HepG2 (cell line): ENCODE results near the gene BCAS3. TPM values are rescaled to one million over a fixed set of nuclear protein-coding genes. Genes with fewer than 3 reads are reported as not detected.

Experiments used
- GFI1 ChIP-seq: sonication (generic); formaldehyde crosslinking; IDR thresholded peaks from 2 replicates; pipeline ENCODE4 v1.5.0; 2020; ENCODE audit warnings: missing genetic modification reagents, mild to moderate bottlenecking, borderline replicate concordance
- NFRKB ChIP-seq: fragments of 450-650 bp; IDR thresholded peaks from 2 replicates; pipeline ENCODE4 v1.6.1; 2017
- ONECUT2 ChIP-seq: sonication (generic); formaldehyde crosslinking; IDR thresholded peaks from 2 replicates; pipeline ENCODE4 v1.4.0; 2020; ENCODE audit warnings: missing genetic modification reagents
- PITX1 ChIP-seq: sonication (generic); formaldehyde crosslinking; IDR thresholded peaks from 2 replicates; pipeline ENCODE4 v1.5.1; 2020; ENCODE audit warnings: mild to moderate bottlenecking, missing genetic modification reagents
- POLR2AphosphoS2 ChIP-seq: IDR thresholded peaks from 2 replicates; pipeline ENCODE4 v1.6.1; 2011; ENCODE audit warnings: low read depth, low read length, improper control_type of control experiment
- RCOR2 ChIP-seq: IDR thresholded peaks from 2 replicates; pipeline ENCODE4 v1.6.1; 2016; ENCODE audit warnings: missing biosample characterization, missing genetic modification reagents
- SATB2 ChIP-seq: sonication (generic); formaldehyde crosslinking; IDR thresholded peaks from 2 replicates; pipeline ENCODE4 v1.5.0; 2020; ENCODE audit warnings: missing genetic modification reagents
- SNAPC5 ChIP-seq: sonication (generic); formaldehyde crosslinking; IDR thresholded peaks from 2 replicates; pipeline ENCODE4 v1.8.1; 2023; ENCODE audit warnings: mild to moderate bottlenecking, missing genetic modification reagents, borderline replicate concordance
- TGIF2 ChIP-seq: IDR thresholded peaks from 2 replicates; pipeline ENCODE4 v1.6.1; 2016; ENCODE audit warnings: control low read depth, missing compliant biosample characterization
- YEATS2 ChIP-seq: sonication (generic); formaldehyde crosslinking; IDR thresholded peaks from 2 replicates; pipeline ENCODE4 v1.4.0; 2020; ENCODE audit warnings: missing genetic modification reagents, borderline replicate concordance
- ZBTB43 ChIP-seq: sonication (generic); formaldehyde crosslinking; conservative IDR thresholded peaks from 2 replicates; pipeline ENCODE4 v1.4.0; 2020; ENCODE audit warnings: missing genetic modification reagents
- ZNF232 ChIP-seq: sonication (generic); formaldehyde crosslinking; IDR thresholded peaks from 2 replicates; pipeline ENCODE4 v1.4.0; 2020; ENCODE audit warnings: missing genetic modification reagents, borderline replicate concordance
- ZNF317 ChIP-seq: sonication (generic); formaldehyde crosslinking; IDR thresholded peaks from 2 replicates; pipeline ENCODE4 v1.5.0; 2020; ENCODE audit warnings: mild to moderate bottlenecking, missing genetic modification reagents
- ZNF431 ChIP-seq: sonication (generic); formaldehyde crosslinking; IDR thresholded peaks from 2 replicates; pipeline ENCODE4 v1.9.0; 2022; ENCODE audit warnings: missing genetic modification reagents, low read depth, mild to moderate bottlenecking, borderline replicate concordance
- ZNF773 ChIP-seq: sonication (generic); formaldehyde crosslinking; IDR thresholded peaks from 2 replicates; pipeline ENCODE4 v1.4.0; 2020; ENCODE audit warnings: missing genetic modification reagents, borderline replicate concordance
- polyA plus RNA-seq, 8 experiments: library from polyadenylated mRNA; depleted of rRNA in 3 of 8; stranded (reverse) in 7 of 8; unstranded in 1 of 8; fragments of >200 nt; fragmentation: Illumina TruSeq in 4 of 8; extraction: Trizol in 4 of 8; gene quantifications; 2 replicates each; pipeline versions ENCODE4 v1.2.1 to v1.2.3, GENCODE V29; 2011 to 2016; ENCODE audit warnings: low read depth in 4 of 8, missing spikeins in 1 of 8, mixed read lengths in 1 of 8; ENCODE audit not compliant: insufficient read depth in 1 of 8
- total RNA-seq, 5 experiments: library from RNA; depleted of rRNA; stranded (reverse); fragments of >200 nt; fragmentation: Illumina TruSeq; extraction: Trizol; gene quantifications; 2 replicates each; pipeline ENCODE4 v1.2.3, GENCODE V29; 2016; ENCODE audit warnings: low read depth in 1 of 5
- TF ChIP-seq, protein P1 (sequence below): sonication (generic); formaldehyde crosslinking; conservative IDR thresholded peaks from 2 replicates; pipeline ENCODE4 v1.8.0; 2022; ENCODE audit warnings: mild to moderate bottlenecking, moderate library complexity, missing genetic modification reagents
- TF ChIP-seq, protein P2 (sequence below): sonication (generic); formaldehyde crosslinking; IDR thresholded peaks from 2 replicates; pipeline ENCODE4 v1.4.0; 2020; ENCODE audit warnings: missing genetic modification reagents
- TF ChIP-seq, protein P3 (sequence below): sonication (generic); formaldehyde crosslinking; IDR thresholded peaks from 2 replicates; pipeline ENCODE4 v1.4.0; 2020; ENCODE audit warnings: missing genetic modification reagents
- TF ChIP-seq, protein P4 (sequence below): IDR thresholded peaks from 2 replicates; pipeline ENCODE4 v1.6.1; 2016; ENCODE audit warnings: low read depth, borderline replicate concordance

Gene BCAS3
- total and polyA plus RNA-seq, 2 of the 13 experiments (the other 11 are each of a cell fraction or from before 2014, with no cell fraction given), result 10.7 to 11.2 TPM

DNA sequence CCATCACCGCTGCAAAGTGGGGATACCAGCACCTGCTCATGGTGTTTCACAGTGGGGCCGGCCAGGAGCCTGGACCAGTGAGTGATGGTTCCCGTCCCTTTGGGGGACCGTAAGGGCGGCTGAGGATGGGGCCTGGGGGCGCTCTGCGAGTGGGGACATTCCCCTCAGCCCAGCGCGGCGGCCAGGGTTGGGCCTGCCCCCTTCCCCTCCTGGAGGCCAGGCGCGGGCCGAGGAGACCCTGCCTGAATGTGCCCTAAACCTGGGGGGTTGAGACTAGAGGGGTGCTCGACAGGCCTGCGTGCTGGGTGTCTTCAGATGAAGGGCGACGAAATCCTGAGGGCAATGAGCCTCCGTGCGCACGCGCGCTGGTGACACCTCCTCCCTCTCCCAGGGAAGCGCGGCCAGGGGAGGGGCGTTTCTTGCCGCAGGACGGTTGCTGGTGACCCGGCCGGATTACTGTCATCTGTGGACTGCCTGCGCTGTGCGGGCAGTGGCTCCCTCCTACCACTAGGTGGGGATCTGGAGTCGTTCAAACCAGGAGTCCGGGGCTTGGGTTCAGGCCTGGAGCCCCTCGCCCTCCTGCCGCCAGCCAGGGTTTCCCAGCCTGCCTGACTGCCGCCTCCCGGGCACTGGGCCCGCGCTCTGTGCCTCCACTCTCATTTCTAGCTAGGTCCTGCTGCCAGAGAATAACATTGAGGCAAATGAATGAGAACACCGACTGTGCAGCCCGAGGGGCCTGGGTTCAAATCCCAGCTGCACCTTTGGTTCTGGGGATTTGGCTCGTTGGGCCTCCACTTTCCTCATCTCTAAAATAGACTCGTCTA lies 739.1 kb downstream of the BCAS3 start (continued):
- TF ChIP-seq, protein P1, sequence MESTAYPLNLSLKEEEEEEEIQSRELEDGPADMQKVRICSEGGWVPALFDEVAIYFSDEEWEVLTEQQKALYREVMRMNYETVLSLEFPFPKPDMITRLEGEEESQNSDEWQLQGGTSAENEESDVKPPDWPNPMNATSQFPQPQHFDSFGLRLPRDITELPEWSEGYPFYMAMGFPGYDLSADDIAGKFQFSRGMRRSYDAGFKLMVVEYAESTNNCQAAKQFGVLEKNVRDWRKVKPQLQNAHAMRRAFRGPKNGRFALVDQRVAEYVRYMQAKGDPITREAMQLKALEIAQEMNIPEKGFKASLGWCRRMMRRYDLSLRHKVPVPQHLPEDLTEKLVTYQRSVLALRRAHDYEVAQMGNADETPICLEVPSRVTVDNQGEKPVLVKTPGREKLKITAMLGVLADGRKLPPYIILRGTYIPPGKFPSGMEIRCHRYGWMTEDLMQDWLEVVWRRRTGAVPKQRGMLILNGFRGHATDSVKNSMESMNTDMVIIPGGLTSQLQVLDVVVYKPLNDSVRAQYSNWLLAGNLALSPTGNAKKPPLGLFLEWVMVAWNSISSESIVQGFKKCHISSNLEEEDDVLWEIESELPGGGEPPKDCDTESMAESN (CRISPR knock-in tag), result 0 out of 2 replicates have a peak, but pooled peaks have one; percentile 32
- TF ChIP-seq, protein P2, sequence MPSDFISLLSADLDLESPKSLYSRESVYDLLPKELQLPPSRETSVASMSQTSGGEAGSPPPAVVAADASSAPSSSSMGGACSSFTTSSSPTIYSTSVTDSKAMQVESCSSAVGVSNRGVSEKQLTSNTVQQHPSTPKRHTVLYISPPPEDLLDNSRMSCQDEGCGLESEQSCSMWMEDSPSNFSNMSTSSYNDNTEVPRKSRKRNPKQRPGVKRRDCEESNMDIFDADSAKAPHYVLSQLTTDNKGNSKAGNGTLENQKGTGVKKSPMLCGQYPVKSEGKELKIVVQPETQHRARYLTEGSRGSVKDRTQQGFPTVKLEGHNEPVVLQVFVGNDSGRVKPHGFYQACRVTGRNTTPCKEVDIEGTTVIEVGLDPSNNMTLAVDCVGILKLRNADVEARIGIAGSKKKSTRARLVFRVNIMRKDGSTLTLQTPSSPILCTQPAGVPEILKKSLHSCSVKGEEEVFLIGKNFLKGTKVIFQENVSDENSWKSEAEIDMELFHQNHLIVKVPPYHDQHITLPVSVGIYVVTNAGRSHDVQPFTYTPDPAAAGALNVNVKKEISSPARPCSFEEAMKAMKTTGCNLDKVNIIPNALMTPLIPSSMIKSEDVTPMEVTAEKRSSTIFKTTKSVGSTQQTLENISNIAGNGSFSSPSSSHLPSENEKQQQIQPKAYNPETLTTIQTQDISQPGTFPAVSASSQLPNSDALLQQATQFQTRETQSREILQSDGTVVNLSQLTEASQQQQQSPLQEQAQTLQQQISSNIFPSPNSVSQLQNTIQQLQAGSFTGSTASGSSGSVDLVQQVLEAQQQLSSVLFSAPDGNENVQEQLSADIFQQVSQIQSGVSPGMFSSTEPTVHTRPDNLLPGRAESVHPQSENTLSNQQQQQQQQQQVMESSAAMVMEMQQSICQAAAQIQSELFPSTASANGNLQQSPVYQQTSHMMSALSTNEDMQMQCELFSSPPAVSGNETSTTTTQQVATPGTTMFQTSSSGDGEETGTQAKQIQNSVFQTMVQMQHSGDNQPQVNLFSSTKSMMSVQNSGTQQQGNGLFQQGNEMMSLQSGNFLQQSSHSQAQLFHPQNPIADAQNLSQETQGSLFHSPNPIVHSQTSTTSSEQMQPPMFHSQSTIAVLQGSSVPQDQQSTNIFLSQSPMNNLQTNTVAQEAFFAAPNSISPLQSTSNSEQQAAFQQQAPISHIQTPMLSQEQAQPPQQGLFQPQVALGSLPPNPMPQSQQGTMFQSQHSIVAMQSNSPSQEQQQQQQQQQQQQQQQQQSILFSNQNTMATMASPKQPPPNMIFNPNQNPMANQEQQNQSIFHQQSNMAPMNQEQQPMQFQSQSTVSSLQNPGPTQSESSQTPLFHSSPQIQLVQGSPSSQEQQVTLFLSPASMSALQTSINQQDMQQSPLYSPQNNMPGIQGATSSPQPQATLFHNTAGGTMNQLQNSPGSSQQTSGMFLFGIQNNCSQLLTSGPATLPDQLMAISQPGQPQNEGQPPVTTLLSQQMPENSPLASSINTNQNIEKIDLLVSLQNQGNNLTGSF (CRISPR knock-in tag), result 0 out of 2 replicates have a peak, but pooled peaks have one; percentile 18
- TF ChIP-seq YEATS2 (CRISPR knock-in tag) (0 out of 2 replicates have a peak, but pooled peaks have one; percentile 23), ONECUT2 (CRISPR knock-in tag) (no peak), NFRKB (no peak), GFI1 (CRISPR knock-in tag) (no peak), RCOR2 (CRISPR knock-in tag) (no peak), ZNF773 (no peak), PITX1 (peak; percentile 88), ZBTB43 (CRISPR knock-in tag) (no peak), ZNF232 (peak; percentile 59; the same call in 1 of the 2 replicates), TGIF2 (CRISPR knock-in tag) (peak; percentile 28; the same call in 1 of the 2 replicates), POLR2AphosphoS2 (no peak), SATB2 (CRISPR knock-in tag) (no peak), ZNF317 (CRISPR knock-in tag) (no peak), SNAPC5 (CRISPR knock-in tag) (no peak), ZNF431 (CRISPR knock-in tag) (no peak)
- TF ChIP-seq, protein P3, sequence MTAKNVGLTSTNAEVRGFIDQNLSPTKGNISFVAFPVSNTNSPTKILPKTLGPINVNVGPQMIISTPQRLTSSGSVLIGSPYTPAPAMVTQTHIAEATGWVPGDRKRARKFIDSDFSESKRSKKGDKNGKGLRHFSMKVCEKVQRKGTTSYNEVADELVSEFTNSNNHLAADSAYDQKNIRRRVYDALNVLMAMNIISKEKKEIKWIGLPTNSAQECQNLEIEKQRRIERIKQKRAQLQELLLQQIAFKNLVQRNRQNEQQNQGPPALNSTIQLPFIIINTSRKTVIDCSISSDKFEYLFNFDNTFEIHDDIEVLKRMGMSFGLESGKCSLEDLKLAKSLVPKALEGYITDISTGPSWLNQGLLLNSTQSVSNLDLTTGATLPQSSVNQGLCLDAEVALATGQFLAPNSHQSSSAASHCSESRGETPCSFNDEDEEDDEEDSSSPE, result peak; percentile 58
- TF ChIP-seq, protein P4, sequence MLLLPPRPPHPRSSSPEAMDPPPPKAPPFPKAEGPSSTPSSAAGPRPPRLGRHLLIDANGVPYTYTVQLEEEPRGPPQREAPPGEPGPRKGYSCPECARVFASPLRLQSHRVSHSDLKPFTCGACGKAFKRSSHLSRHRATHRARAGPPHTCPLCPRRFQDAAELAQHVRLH (CRISPR knock-in tag), result peak; percentile 92; the same call in 1 of the 2 replicates
